Thoracic aorta (tissue), 2 donors: ENCODE data around the gene TPM2. TPM values are rescaled to one million over a fixed set of nuclear protein-coding genes. Genes with fewer than 3 reads are reported as not detected.

Experiments
- ATAC-seq: fragments of 150-250 bp; one replicate; pipeline ENCODE4 v1.8.0; 2017; ENCODE audit warnings: low read depth; ENCODE audit not compliant: insufficient number of reproducible peaks, low FRiP score
- DNase-seq: peaks from one replicate; pipeline ENCODE4 v3.0.0-alpha.2; 2020; ENCODE audit warnings: low spot score
- H3K27ac ChIP-seq, 2 donors: fragments of 200-600 bp; sonication (generic); 1 replicate in 1 of 2; 2 replicates in 1 of 2; pipeline ENCODE4 v1.5.1; 2016; ENCODE audit warnings: mild to moderate bottlenecking in 2 of 2, moderate library complexity in 2 of 2
- H3K27me3 ChIP-seq: fragments of 200-600 bp; sonication (generic); replicated peaks from 2 replicates; pipeline ENCODE4 v1.6.0; 2016; ENCODE audit warnings: mild to moderate bottlenecking; ENCODE audit not compliant: insufficient read depth
- H3K36me3 ChIP-seq: fragments of 200-600 bp; sonication (generic); one replicate; pipeline ENCODE4 v1.5.1; 2016
- H3K4me1 ChIP-seq, 2 donors: fragments of 200-600 bp; sonication (generic); 1 replicate in 1 of 2; 2 replicates in 1 of 2; pipeline versions ENCODE4 v1.5.1 to v1.6.0; 2016; ENCODE audit warnings: low read depth in 2 of 2, mild to moderate bottlenecking in 1 of 2; ENCODE audit not compliant: control insufficient read depth in 1 of 2
- H3K4me3 ChIP-seq: fragments of 200-600 bp; sonication (generic); 2 replicates; pipeline ENCODE4 v1.5.1; 2016; ENCODE audit warnings: mild to moderate bottlenecking
- H3K9me3 ChIP-seq: fragments of 200-600 bp; sonication (generic); 2 replicates; pipeline ENCODE4 v1.5.1; 2016
- CTCF ChIP-seq: fragments of 200-600 bp; sonication (generic); IDR thresholded peaks from one replicate; pipeline ENCODE4 v1.5.1; 2019; ENCODE audit warnings: antibody characterized with exemption
- total RNA-seq, 2 donors: library from RNA; depleted of rRNA; stranded (reverse); fragments of >200 nt; gene quantifications; one replicate each; pipeline versions ENCODE4 v1.1.0 to v1.2.3, GENCODE V29; 2016

The TPM2 gene
- total RNA-seq, 2 donors from 2014 or later = 4,158 to 5,700 TPM

GRCh38 chr9:35687972-35688557 lies 1.7 kb downstream of the TPM2 start:
- peaks cover 57% of the 10 kb centered on the region for H3K36me3 ChIP-seq
- no peaks in the 10 kb centered on the region for H3K27me3 ChIP-seq
- DNase-seq = no peak
- no peaks in the 10 kb centered on the region for H3K9me3 ChIP-seq
- H3K27ac ChIP-seq = peak overlapping the region; percentile 99 to 100
- no peak for ATAC-seq
- peaks cover 16 to 46% of the 10 kb centered on the region in 2 donors for H3K4me1 ChIP-seq
- H3K4me3 ChIP-seq = peak overlapping the region; percentile 94
- TF ChIP-seq CTCF = no peak

- DNase-seq (no peak), ATAC-seq (no peak)
- no peak for TF ChIP-seq CTCF
- H3K27me3 ChIP-seq = no peaks in the 10 kb centered on the region
- H3K4me3 ChIP-seq = peak overlapping the region; percentile 94
- H3K9me3 ChIP-seq = no peaks in the 10 kb centered on the region
- H3K36me3 ChIP-seq = peaks cover 64% of the 10 kb centered on the region
- H3K4me1 ChIP-seq = peaks cover 10 to 47% of the 10 kb centered on the region in 2 donors
- peak overlapping the region; percentile 99 to 100 for H3K27ac ChIP-seq
These were observed 2.4 kb downstream of the TPM2 start for GRCh38 chr9:35687306-35687705.

GRCh38 chr9:35686222-35687203 lies 3.2 kb downstream of the TPM2 start:
- ATAC-seq (no peak), DNase-seq (no peak)
- peaks cover 70% of the 10 kb centered on the region for H3K36me3 ChIP-seq
- peak overlapping the region; percentile 94 for H3K4me3 ChIP-seq
- peaks cover 6 to 46% of the 10 kb centered on the region in 2 donors for H3K4me1 ChIP-seq
- no peak for TF ChIP-seq CTCF
- no peaks in the 10 kb centered on the region for H3K27me3 ChIP-seq
- H3K9me3 ChIP-seq = no peaks in the 10 kb centered on the region
- H3K27ac ChIP-seq = peak overlapping the region; percentile 99 to 100

- Histone ChIP-seq H3K27ac (peak overlapping the region; percentile 99 to 100), H3K4me3 (peak overlapping the region; percentile 94), H3K36me3 (peaks cover 70% of the 10 kb centered on the region), H3K9me3 (no peaks in the 10 kb centered on the region), H3K27me3 (no peaks in the 10 kb centered on the region), H3K4me1 (peaks cover 6 to 45% of the 10 kb centered on the region in 2 donors)
- no peak for TF ChIP-seq CTCF
- DNase-seq = no peak
- ATAC-seq = no peak
These were observed 4.2 kb downstream of the TPM2 start for GRCh38 chr9:35685506-35685905.

- Histone ChIP-seq H3K4me1 (peaks cover 6 to 51% of the 10 kb centered on the region in 2 donors), H3K36me3 (peaks cover 70% of the 10 kb centered on the region), H3K27me3 (no peaks in the 10 kb centered on the region), H3K4me3 (peak overlapping the region; percentile 94), H3K9me3 (no peaks in the 10 kb centered on the region), H3K27ac (peak overlapping the region; percentile 99 to 100)
- no peak for TF ChIP-seq CTCF
- ATAC-seq (no peak), DNase-seq (no peak)
These were observed 4.8 kb downstream of the TPM2 start for GRCh38 chr9:35684921-35685320.
